ENCODE data around the gene RBFOX1. TPM values are rescaled to one million over a fixed set of nuclear protein-coding genes. Genes with fewer than 3 reads are reported as not detected.

Gene RBFOX1
- polyA plus RNA-seq, 1 donor from 2014 or later: 56.8 TPM

DNA sequence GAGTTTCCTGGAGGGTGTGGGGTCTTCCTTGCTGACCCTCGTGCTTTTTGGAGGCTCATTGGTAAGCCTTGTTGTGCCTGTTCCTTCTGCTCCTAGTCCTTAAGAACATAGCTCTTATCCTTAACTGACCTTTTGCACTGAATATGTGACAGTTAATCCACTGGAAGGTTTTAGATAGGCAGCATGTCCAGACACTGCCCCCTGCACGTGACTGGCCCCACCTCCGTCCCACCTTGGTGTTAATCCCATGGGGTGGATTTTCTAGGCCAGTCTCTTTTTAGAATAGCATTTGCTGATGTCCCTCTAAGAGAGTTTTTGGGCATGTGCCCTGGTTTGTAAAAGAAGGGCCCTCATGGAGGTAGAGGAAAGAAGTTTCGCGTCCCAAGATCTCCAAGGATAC, 58.3 kb downstream of the RBFOX1 start:
- TF ChIP-seq, protein P1, sequence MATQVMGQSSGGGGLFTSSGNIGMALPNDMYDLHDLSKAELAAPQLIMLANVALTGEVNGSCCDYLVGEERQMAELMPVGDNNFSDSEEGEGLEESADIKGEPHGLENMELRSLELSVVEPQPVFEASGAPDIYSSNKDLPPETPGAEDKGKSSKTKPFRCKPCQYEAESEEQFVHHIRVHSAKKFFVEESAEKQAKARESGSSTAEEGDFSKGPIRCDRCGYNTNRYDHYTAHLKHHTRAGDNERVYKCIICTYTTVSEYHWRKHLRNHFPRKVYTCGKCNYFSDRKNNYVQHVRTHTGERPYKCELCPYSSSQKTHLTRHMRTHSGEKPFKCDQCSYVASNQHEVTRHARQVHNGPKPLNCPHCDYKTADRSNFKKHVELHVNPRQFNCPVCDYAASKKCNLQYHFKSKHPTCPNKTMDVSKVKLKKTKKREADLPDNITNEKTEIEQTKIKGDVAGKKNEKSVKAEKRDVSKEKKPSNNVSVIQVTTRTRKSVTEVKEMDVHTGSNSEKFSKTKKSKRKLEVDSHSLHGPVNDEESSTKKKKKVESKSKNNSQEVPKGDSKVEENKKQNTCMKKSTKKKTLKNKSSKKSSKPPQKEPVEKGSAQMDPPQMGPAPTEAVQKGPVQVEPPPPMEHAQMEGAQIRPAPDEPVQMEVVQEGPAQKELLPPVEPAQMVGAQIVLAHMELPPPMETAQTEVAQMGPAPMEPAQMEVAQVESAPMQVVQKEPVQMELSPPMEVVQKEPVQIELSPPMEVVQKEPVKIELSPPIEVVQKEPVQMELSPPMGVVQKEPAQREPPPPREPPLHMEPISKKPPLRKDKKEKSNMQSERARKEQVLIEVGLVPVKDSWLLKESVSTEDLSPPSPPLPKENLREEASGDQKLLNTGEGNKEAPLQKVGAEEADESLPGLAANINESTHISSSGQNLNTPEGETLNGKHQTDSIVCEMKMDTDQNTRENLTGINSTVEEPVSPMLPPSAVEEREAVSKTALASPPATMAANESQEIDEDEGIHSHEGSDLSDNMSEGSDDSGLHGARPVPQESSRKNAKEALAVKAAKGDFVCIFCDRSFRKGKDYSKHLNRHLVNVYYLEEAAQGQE (IDR thresholded peaks at IDR 0.05; ENCODE audit: borderline replicate concordance): no peak
- TF ChIP-seq SMC3 (conservative IDR thresholded peaks at IDR 0.05; ENCODE audit: poor library complexity): no peak
- Histone ChIP-seq H4K20me1 (ENCODE audit: insufficient read depth) (no peaks in the 10 kb centered on the region), H3F3A (ENCODE audit: insufficient read depth, low read length, poor library complexity, severe bottlenecking) (no peaks in the 10 kb centered on the region), H3K9me2 (ENCODE audit: insufficient read depth, low read length) (no peaks in the 10 kb centered on the region), H3K9me3 (ENCODE audit: low read length) (no peaks in the 10 kb centered on the region), H3K4me2 (ENCODE audit: low read length) (no peak overlapping the region), H3K79me2 (replicated peaks; ENCODE audit: insufficient read depth, low read length) (no peaks in the 10 kb centered on the region), H3K36me3 (ENCODE audit: insufficient read depth, low read length) (no peaks in the 10 kb centered on the region), H3K9ac (ENCODE audit: low read length) (no peak overlapping the region), H3K27me3 (ENCODE audit: insufficient read depth, low read depth, low read length) (no peaks in the 10 kb centered on the region), H2AFZ (ENCODE audit: low read depth, low read length) (no peak overlapping the region), H3K27ac (ENCODE audit: low read length) (no peak overlapping the region), H3K4me3 (ENCODE audit: low read length) (no peak overlapping the region)

DNA sequence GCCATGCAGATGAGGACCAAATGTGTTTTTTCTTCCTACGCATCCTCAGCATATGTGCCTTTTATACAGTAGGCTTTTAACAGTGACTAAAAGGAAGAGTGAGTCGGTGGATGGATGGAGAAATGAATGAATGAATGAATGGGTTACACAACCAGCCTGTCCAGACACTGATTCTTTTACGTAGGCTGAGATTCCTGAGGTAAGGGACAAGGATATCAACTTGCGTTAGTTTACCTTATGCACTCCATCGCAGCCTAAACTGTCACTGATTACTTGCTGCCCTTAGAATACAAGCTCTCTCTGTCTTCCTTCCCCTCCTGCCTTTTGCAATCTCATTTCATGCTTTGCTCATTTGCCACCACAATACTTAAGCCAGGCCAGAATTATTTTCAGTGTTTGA, 59.0 kb downstream of the RBFOX1 start:
- Histone ChIP-seq H3K4me2 (ENCODE audit: low read length) (no peak overlapping the region), H3K79me2 (replicated peaks; ENCODE audit: insufficient read depth, low read length) (no peaks in the 10 kb centered on the region), H3K27ac (ENCODE audit: low read length) (no peak overlapping the region), H2AFZ (ENCODE audit: low read depth, low read length) (no peak overlapping the region), H4K20me1 (ENCODE audit: insufficient read depth) (no peaks in the 10 kb centered on the region), H3K27me3 (ENCODE audit: insufficient read depth, low read depth, low read length) (no peaks in the 10 kb centered on the region), H3K36me3 (ENCODE audit: insufficient read depth, low read length) (no peaks in the 10 kb centered on the region), H3K9me2 (ENCODE audit: insufficient read depth, low read length) (no peaks in the 10 kb centered on the region), H3K9ac (ENCODE audit: low read length) (no peak overlapping the region), H3K9me3 (ENCODE audit: low read length) (no peaks in the 10 kb centered on the region), H3K4me3 (ENCODE audit: low read length) (no peak overlapping the region), H3F3A (ENCODE audit: insufficient read depth, low read length, poor library complexity, severe bottlenecking) (no peaks in the 10 kb centered on the region)
- TF ChIP-seq RAD21 (conservative IDR thresholded peaks at IDR 0.05): no peak
- no peak for TF ChIP-seq EZH2 (IDR thresholded peaks at IDR 0.05; ENCODE audit: borderline replicate concordance, insufficient read depth, low read length, poor library complexity, severe bottlenecking)
- no peak for TF ChIP-seq SMC3 (conservative IDR thresholded peaks at IDR 0.05; ENCODE audit: poor library complexity)
- no peak for TF ChIP-seq MXI1 (conservative IDR thresholded peaks at IDR 0.05; ENCODE audit: poor library complexity, severe bottlenecking)
- no peak for TF ChIP-seq EP300 (conservative IDR thresholded peaks at IDR 0.05; ENCODE audit: poor library complexity, severe bottlenecking)
- TF ChIP-seq POLR2AphosphoS5 (IDR thresholded peaks at IDR 0.05): no peak
- TF ChIP-seq TAF1 (IDR thresholded peaks at IDR 0.05; ENCODE audit: low read depth): no peak
- TF ChIP-seq, protein P1 (IDR thresholded peaks at IDR 0.05; ENCODE audit: borderline replicate concordance): no peak
- TF ChIP-seq, protein P2, sequence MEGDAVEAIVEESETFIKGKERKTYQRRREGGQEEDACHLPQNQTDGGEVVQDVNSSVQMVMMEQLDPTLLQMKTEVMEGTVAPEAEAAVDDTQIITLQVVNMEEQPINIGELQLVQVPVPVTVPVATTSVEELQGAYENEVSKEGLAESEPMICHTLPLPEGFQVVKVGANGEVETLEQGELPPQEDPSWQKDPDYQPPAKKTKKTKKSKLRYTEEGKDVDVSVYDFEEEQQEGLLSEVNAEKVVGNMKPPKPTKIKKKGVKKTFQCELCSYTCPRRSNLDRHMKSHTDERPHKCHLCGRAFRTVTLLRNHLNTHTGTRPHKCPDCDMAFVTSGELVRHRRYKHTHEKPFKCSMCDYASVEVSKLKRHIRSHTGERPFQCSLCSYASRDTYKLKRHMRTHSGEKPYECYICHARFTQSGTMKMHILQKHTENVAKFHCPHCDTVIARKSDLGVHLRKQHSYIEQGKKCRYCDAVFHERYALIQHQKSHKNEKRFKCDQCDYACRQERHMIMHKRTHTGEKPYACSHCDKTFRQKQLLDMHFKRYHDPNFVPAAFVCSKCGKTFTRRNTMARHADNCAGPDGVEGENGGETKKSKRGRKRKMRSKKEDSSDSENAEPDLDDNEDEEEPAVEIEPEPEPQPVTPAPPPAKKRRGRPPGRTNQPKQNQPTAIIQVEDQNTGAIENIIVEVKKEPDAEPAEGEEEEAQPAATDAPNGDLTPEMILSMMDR (IDR thresholded peaks at IDR 0.05; ENCODE audit: poor library complexity, severe bottlenecking): no peak
